Raji (cell line): ENCODE results near the gene TMEM231.

Experiments
- POLR2A ChIP-seq: IDR thresholded peaks from 2 replicates; pipeline ENCODE4 v1.6.1; 2011; ENCODE audit warnings: low read depth, low read length, control low read depth; ENCODE audit not compliant: insufficient read depth

The TMEM231 gene

GRCh38 chr16:75537776-75538175, 18.3 kb downstream of the TMEM231 start:
- no peak for TF ChIP-seq POLR2A

GRCh38 chr16:75535901-75536300, 20.2 kb downstream of the TMEM231 start, which contains the start of gene CHST5:
TSS of gene CHST5 (minus strand) at chr16:75536108. CDS start at chr16:75530384, 5,724 bp downstream.
- TF ChIP-seq POLR2A = no peak

DNA sequence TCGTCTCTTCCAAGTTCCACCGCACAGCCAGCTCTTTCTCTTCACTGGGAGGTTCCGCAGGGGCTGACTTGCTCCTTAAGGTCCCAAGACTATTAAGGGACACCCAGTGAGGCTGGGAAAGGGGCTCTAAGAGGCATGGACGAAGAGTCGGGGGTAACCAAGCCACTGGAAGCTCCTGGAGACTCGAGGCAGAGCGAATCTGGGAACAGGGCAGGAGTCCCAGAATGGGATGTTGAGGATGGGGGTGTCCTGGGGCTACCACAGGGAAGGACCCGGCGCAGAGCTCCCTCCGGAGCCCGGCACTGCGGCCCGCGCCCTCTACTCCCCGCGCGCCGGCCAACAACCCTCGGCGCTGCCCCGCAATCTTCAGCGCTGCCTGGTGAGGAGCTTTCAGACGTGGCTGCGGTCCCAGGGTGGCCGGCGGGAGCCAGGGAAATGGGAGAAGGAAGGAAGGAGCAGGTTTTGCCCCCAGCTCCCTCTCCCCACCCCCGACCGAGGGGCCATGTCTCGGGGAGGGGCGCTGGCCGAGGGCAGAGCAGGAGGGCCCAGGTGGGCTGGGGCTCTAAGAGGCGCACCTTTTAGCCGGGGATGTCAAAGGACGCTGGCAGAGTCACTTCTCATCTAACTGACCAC, 20.7 kb downstream of the TMEM231 start:
- TF ChIP-seq POLR2A = no peak

GRCh38 chr16:75534560-75535205, 21.4 kb downstream of the TMEM231 start:
- TF ChIP-seq POLR2A = no peak

GRCh38 chr16:75532791-75533190, 23.3 kb downstream of the TMEM231 start:
- no peak for TF ChIP-seq POLR2A

- TF ChIP-seq POLR2A = no peak
These were observed 23.8 kb downstream of the TMEM231 start for GRCh38 chr16:75532142-75532765.

- TF ChIP-seq POLR2A = no peak
These were observed 26.1 kb downstream of the TMEM231 start for GRCh38 chr16:75529959-75530358.

GRCh38 chr16:75529056-75529905, 26.8 kb downstream of the TMEM231 start:
- no peak for TF ChIP-seq POLR2A

DNA sequence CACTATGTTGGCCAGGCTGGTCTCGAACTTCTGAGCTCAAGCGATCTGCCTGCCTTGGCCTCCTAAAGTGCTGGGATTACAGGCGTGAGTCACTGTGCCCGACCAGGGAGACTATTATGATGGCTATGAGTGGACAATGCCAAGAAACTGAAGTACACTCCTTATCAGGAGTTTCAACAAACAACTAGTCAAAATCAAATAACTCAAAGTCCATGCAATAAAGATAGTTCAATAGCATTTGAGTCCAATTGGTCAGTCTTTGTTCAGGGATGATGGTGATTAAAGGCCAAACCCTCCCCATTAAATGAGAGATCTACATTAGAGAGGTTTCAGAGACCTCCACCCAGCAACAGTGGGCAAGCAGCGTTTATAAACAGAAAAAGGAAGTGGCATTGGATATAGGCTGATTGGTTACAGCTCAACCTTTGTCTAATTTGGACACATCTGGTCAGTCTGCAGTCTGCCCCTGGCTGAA, 28.2 kb downstream of the TMEM231 start:
- no peak for TF ChIP-seq POLR2A

DNA sequence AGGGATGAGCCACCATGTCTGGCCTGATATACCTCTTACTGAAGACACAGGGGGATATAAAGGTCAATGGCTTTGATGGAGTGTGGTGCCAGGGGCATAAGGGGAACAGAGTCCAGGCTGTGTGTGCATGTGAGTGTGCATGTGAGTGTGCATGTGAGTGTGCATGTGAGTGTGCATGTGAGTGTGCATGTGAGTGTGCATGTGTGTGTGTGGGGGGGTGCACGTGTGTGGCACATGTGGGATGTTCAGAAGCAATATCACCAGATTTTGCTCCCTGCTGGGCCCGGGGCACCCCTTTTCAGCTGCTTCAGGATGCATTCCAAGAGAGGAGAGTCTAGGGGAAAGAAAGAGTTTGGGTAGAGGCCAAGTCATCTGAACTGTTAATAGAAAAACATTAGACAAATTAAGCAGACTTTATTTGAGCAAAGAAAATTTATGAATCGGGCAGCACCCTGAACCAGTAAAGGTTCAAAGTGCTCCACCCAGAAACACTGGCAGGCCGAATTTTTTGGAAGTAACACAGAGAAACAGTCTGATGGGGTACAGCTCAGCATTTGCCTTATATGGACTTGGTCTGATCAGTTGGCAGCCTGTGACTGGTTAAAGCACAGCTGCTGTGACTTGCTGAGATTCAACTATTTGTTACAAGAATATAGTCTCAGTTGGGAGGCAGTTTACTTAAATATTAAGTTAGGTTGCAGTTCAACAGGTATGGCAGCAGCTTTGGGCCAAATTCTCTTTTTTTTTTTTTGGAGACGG, 29.8 kb downstream of the TMEM231 start:
- no peak for TF ChIP-seq POLR2A

- no peak for TF ChIP-seq POLR2A
These were observed 36.9 kb downstream of the TMEM231 start for GRCh38 chr16:75519175-75519574.

DNA sequence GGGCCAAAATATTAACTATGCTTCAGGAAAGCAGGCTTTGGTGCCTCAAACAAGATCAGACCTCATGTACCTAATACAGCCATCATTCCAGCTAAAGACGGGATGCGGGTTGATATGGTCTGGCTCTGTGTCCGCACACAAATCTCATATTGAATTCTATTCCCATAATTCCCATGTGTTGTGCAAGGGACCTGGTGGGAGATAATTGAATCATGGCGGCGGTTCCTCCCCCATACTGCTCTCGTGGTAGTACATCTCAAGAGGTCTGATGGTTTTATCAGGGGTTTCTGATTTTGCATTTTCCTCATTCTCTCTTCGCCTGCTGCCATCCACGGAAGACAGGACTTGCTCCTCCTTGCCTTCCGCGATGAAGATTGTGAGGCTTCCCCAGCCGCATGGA, 41.8 kb downstream of the TMEM231 start:
- TF ChIP-seq POLR2A = no peak

GRCh38 chr16:75506574-75506973, 49.5 kb downstream of the TMEM231 start:
- TF ChIP-seq POLR2A = no peak

- TF ChIP-seq POLR2A = no peak
These were observed 49.9 kb downstream of the TMEM231 start for GRCh38 chr16:75506107-75506506.
